ENCODE data around the gene NDC80.

DNA sequence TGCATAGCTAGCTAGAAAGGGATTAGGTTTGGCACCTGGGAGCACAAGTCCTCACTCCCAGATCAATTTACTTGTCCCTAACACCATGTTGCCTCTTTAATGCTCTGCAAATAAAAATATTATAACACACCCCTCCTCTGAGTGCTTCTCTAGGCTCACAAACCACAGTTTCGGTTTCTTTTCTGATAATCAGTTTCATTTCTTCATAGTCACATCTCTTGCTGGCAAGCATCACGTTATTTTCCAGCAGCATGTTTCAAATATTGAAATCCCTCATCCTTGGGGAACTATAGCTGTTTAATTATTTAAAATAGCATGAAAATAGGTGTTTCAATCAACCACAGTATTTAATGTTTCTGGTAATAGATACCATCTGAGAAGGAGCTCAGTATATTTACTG lies 70.3 kb downstream of the NDC80 start:
- no peak for TF ChIP-seq POLR2A (IDR thresholded peaks at IDR 0.05)
- TF ChIP-seq, protein P1, sequence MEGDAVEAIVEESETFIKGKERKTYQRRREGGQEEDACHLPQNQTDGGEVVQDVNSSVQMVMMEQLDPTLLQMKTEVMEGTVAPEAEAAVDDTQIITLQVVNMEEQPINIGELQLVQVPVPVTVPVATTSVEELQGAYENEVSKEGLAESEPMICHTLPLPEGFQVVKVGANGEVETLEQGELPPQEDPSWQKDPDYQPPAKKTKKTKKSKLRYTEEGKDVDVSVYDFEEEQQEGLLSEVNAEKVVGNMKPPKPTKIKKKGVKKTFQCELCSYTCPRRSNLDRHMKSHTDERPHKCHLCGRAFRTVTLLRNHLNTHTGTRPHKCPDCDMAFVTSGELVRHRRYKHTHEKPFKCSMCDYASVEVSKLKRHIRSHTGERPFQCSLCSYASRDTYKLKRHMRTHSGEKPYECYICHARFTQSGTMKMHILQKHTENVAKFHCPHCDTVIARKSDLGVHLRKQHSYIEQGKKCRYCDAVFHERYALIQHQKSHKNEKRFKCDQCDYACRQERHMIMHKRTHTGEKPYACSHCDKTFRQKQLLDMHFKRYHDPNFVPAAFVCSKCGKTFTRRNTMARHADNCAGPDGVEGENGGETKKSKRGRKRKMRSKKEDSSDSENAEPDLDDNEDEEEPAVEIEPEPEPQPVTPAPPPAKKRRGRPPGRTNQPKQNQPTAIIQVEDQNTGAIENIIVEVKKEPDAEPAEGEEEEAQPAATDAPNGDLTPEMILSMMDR (IDR thresholded peaks at IDR 0.05) = no peak

Measured in right lobe of liver (tissue), 4 donors.